GM19468 (cell line): ENCODE results near the gene CCDC89.
A peak's percentile ranks its signal among the peaks of the same experiment; 100 is the strongest.

Experiments
- ATAC-seq: cut with Tn5 transposase; IDR thresholded peaks from one replicate; pipeline ENCODE4 v1.9.1; 2021; ENCODE audit warnings: mild to moderate bottlenecking, moderate library complexity, moderate number of reproducible peaks; ENCODE audit not compliant: unreplicated experiment; ENCODE audit errors: extremely low read depth

CCDC89 gene

DNA sequence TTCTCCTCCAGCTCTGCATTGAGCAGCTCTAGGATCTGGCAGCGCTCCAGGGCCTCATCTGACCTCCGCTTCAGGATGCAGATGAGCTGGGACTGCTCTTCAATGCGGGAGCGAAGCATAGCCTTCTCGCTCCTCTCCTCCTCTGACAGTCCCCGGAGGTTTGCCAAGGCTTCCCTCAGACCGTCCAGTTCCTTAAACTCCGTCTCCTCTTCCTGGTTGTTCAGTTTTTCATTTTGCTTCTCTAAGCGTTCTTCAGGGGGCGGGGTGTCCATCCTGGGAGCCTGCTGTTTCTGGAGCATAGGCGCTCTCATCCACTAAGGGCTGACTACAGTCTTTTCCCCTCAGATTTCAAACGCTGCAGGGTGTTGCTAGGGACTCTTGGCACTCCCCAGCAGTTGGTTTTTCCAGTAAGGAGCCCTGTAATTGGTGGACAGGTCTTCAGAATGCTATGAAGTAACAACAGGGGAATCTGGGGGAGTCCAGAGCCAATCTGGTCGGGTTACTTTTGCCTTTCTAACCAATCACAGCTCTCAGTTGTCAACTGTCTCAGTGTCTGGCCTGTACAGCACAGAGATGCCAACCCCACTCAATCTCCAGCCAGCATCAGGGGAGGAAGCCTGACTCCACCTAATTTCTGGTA is at the start of gene CCDC89:
CCDC89 (minus strand) TSS at position 376 of the 640 bp plus-strand sequence; CDS start at position 311, 65 bp downstream.
- no peak for ATAC-seq

DNA sequence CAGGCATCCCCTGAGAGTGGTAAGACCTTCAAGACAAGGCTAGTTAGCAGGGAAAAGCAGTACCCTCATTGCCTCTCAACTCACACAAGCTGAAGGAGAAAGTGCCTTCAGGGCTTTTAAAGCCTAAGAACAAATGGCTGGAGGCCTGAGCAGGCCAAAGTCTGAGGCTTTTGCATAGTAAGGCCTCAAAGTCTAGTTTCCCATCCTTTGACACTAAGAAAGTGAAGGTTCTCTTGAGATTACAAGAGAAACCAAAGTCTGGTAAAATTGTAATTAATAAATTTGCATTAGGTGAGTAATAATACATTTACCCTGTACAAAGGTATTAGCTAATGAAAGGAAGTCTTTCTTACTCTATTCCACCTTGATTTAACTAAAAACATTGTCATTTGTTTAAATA is 47.0 kb upstream of the CCDC89 start:
- no peak for ATAC-seq

DNA sequence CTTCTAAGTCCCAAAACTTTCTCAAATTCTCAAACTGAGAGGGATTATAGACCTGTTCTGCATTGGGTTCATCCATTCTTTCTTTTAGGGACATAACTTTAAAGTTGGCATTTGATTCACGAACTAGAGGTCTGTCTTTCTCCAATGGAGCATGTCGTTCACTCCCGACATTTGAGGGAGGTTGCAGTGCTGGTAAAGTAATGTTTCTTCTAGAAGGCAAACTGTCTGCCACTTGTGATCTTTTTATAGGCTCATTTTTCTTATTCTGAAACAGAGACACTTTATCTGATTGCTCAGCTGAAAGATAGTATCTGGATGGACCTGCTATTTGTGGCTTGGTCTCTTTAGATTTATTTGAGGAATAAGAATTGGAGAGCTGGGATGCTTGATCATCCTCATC is 40.4 kb upstream of the CCDC89 start:
- ATAC-seq, result no peak

DNA sequence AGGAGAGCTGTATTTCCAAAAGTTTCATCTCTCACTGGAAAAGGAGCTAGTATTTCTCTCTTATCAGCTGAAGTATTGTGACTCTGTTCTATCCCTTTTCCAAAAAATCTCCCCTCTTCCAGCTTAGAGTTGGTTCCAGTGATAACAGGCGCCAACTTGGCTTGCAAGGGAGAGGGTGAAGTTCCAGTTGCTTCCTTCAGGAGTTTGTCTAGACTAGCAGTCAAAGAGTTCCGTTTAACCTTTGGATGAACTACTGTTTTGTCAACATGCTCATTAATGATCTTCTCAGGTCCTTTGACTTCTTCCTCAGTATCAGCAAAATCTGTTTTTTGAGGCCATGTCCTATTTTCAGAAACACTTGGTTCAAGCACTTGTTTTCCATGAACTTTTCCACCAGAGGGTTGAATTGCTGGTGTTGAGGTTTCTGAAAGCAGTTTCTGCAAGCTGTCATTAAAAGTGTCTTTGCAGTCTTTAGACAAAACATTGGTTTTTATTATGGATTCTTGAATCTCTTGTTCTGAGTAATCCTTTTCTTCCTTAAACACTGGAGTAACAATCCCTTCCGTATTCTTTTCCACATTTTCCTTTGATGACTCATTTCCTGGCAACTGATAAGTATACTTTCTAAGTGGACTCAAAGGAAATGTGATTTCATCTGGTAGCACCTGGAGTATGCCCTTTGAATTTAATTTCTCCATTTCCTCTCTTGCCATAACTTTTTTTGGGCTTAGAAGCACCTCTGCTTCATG is 39.7 kb upstream of the CCDC89 start:
- ATAC-seq, result no peak

DNA sequence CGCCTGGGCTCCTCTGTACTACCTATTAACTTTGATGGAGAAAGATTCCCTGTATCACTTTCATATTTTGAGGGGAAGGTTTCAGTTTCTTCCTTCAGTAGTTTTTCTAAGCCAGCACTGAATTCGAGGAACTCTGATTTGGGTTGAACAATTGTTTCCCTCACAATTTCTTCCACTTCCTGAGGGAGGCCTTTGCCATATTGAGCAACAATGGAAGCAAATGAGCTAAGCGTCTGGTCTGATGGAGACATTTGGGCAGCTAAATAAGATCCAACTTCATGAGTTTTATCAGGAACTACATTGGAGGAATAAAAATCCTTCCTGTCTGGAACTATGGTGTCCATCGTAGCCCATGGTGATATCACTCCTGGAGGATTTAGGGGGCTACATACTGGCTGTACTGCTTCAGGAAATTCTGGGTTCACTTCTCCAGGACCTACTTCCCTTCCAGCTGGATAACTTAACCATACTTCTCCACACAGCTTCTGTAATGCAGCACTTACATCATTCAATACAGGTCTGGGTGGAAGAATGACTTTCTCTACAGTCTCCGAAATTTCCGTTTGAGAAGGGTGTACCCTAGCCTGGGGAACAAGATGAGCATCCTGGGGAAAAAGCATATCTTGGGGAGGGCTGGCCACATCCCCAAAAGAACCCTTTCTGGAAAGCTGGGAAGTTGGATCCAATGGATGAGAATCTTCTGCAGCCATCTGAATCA is 38.9 kb upstream of the CCDC89 start:
- ATAC-seq, result no peak

DNA sequence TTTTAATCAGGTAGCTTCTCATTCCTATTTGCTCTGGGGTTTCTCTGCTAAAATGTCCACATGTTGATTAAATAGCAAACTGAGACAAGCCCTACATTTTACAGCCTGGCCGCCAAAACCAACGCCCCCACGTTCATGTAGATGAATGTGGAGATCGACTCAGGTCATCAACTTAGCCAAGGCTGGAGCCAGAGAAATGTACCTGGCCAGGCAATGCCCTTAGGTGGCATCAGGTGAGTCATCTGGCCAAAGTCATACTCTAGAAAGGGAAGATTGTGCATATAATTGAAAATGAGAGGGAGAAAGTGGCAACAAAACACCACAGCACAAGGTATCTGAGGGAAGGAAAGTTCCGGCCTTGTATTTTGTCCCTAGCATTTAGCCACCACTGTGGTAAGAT is 37.1 kb upstream of the CCDC89 start:
- ATAC-seq, result no peak

DNA sequence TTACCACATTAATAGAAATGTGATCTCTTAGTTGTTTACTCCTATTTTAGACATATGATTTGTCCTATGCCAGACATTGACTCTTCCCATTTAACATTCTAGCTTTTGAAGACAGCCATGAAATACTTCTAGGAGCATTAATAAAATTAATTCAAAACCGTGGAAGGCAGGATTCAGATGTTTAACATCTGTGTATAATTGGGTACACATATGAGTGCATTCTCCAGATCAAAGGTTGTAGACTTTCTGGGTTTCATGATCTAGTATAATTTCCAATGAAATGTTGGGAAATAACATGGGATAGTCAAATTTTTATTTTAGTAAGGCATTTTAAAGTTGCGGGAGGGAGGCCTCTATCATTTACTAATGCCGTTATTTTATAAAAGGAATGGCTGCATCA is 35.2 kb upstream of the CCDC89 start:
- ATAC-seq, result no peak

DNA sequence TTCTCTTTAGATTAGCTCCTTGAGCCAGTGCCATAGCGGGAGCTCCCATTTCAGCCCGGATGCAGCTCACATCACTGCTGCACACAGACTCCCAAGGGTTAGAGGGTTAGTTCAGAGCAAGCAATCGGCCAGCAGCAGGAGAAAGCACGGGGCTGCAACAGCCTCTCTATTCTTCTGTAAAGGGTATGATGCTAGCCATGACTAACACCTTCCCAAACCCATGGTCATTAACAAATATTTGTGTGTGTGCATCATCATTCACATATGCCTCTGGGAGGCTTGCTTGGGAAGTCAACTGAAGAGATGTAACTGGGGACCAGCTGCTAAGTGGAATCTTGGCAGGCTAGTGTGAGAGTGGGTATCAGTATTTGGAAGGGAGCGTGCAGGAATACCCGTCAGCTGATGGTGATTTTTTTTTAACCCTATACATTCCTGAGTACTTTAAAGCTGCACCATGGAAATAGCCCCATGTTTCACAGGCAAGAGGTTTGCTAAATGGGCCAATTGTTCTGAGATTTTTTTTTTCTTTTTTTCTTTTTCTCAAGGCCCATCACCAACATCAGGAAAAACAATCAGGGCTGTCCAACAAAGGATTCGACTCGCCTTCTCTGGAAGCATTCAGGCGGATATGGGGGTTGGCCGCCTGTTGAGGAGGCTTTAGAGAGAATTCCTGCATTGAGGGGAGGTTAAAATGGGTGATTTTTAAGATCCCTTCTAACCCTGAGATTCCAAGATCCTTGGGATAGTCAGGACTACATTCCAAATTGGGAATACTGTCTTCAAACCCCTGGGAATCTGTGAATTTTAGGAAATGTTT is 33.2 kb upstream of the CCDC89 start:
- ATAC-seq, result no peak

DNA sequence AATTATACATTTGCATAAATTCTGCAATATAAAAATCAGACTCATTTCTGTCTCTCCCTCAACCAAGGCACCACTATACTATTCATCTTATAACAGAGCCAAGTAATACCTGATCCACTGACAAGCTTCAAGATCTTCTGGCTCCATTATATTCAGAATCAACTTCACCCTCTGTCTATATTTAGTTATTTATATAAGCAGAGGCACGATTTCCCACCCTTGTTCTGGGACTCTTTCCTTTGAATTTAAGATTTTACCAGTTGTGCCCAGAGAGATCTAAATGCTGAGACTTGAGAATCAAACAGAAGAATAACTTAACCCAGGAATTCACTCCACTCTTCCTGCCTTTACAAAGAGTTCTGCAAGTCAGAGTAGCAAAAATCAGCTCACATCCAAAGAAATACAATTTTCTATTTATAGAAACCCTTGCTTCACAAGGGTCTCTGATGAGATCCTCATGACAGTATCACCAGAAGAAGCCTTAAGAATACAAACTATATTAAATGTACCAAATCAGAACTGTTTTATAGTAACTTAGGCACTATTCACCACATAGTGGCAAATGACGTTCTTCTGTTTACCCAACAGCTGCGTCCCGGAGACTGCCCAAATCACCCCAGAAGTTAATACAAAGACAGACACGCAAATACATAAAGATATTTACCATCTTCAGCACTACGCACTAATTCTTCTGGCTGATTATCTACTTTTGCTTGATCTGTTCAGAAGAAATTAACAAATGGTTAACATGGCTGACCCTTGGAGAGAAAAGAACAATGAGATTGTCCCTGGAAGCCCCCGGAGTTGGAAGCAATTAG is 32.3 kb upstream of the CCDC89 start:
- no peak for ATAC-seq

DNA sequence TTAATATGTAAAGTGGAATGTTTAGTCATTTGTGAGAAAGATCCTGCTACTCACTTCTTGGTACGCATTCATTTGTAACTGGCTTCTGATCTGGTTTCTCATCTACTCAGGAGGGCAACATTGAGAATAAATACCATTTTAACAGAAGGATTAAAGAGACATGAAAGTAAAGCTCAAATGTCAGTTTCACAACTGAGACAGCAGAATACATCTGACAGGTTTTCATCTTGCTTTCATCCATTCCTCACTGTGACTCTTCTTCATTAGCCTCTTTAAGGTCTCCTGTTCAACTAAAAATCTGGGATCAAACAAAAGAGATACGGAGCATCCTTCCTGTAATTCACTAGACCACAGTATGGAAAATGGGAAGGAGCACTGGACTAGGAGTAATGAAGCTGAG is 31.4 kb upstream of the CCDC89 start:
- no peak for ATAC-seq

DNA sequence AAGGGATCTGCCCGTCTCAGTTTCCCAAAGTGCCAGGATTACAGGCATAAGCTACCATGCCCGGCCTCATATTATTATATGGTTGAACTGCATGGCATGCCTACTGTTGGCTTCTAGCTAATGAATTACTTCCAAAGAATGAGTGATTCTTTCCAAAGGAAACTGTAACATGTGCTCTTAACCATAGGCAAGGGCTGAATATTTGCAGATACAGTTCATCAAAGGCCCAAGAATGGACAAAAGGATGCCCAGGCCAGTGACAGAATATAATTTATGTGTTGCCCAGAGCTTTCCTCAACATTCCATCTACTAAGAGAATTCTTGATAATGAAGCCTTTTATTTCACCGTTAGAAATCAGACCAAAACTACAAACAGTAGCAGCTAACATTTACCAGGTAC is 27.0 kb upstream of the CCDC89 start:
- no peak for ATAC-seq

DNA sequence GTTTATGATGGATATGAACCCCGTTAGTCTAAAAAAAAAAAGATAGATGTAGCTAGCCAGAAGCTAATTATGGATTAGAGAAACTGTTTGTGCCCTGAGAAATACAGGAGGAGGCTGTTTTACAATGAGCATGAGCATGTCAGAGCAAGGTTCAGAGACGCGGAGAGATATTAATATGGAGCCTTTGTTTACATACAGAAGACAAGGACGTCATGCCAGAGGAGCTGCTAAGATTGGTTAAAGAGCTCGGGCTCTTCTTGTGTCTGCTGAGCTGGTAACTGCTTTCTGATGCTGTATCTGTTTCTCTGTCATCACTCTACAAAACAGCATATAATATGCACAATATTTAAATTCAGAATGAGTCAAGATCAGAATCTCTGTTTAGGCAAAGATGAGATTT is 24.9 kb upstream of the CCDC89 start:
- no peak for ATAC-seq

DNA sequence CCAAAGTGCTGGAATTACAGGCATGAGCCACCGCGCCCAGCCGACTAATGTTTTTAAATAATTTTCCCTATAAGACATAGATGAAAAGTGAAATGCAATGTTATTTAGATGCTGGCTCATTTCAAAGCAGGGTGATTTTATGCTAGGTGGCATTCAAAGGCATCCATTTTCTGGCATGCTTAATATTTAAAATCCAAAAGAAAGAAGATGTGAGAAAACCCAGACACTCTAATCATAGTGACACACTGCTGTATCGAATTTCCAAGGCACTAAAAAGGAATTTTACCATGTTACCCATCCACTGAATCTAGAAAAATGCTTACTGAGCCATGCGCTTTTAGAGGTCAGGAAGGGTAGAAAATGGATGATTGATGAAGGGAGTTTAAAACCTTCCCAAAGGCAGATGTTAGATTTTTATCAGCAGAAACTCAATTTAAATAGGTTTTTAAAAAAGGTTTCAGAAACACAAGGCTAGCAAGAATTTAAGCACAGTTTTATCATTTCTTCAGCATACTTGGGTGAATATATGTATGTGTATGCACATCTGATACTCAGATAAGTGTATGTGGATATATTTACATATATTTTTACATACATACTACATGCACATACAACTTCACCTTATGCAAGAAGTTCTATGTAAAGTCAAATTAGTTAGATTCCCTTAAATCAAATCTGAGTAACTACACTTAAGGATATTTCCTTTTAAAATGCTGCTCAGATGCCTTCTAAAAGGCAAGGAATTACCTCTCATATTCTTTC is 24.1 kb upstream of the CCDC89 start:
- ATAC-seq, result no peak

DNA sequence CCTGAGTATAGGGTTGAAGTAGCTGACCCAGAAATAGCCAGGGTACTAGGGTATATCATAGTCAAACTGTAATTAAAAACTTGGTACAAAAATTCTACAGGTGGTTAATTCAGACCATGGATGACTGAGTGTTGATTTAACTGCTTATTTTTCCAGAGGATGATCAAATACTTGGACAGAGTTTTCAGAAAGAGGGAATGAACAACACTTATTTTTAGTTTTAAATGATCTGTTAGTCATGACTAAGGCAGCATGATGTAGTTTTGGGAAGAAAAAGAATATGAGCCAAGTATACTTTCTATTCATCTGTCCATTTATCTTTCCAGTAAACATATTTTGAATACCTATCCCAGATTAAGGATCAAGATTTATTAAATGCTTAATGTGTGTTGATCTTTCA is 19.8 kb upstream of the CCDC89 start:
- ATAC-seq, result no peak

DNA sequence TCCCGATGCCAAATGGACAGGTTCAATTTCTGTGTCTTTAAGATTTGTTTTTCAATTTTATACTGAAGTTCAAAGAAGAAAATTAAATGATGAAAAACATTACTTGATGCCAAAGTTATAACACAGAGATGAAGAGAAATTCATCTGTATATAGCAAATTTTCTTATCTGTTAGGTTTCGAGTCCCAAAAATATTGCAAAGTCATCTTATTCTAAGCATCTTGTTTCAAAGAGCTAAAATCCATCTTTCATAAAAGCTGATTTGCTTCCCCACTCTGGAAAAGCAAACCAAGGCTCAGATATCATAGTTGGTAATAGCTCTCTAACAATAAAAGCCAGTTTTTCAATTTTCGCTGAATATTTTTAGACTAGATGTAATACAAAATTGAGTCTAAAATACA is 19.0 kb upstream of the CCDC89 start:
- no peak for ATAC-seq

DNA sequence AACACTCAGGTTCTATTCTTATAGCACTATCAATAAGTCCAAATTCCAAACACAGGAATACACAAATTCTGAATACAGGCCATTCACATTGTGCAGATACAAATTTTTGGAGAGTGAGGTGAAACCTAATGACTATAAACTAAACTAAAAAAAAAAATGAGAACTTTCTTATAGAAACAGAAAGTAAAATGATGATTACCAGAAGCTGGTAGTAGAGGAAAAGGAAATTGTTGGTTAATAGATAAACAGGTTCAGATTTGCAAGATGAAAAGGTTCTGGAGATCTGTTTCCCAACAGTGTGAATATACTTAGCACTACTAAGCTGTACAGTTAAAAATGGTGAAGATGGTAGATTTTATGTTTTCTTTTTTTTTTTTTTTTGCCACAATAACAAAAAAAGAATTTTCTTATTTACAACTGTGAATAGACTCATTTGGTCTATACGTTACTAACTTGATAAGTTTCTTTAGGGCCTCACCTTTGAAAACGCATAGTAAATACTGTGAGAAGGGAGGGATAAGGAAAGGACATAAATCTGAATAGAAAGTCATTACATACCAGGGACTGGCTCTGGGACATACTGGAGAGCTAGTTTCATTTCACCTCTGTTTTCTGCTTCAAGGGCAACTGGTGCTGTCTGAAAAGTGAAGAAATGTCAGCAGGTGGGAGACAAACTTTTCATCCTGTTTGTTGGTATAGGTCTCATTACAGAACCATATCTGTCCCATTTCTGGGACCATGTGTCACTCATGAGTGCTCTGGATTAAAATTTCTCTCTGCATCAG is 14.2 kb upstream of the CCDC89 start:
- peak; percentile 44 for ATAC-seq

DNA sequence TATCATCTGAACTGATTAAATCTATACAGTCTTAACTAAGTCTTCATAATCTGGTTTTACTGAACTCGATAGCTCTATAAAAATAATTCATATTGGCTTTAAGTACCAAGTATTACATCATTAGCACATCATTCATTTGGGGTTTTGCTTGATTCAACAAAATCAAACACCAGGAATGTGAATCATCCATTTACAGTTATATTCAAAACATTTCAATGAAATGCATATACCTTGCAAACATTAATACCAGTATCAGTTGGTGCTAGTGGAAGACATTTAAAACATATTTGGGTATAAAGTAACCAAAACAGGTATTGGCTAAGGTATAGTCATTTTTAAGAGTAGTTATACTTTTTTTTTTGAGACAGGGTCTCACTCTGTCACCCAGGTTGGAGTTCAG is 12.2 kb upstream of the CCDC89 start:
- no peak for ATAC-seq

DNA sequence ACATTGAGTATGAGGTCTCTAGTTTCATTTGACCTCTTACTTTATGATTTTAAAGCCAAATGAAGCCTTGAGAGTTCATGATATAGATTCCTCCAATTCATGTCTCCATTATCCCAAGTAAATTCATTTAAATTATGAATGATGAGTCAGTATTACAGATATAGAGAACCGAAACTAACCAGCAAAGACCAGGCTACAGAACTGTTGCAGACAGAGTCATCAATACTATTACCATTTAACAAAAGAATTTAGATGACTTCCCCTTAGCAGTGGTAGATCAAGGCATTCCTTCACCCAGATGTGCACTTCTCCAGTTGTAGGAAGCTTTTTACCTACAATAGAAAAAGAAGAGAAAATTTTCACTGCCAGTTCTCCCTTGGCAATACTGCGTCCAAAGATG is 11.8 kb upstream of the CCDC89 start:
- no peak for ATAC-seq
